Occipital lobe (tissue), 2 donors: ENCODE measurements around the gene ACYP2. TPM values are rescaled to one million over a fixed set of nuclear protein-coding genes. Genes with fewer than 3 reads are reported as not detected.
"Not testable (repeated sequence)": the region's sequence is repeated elsewhere in the genome, so short reads cannot be mapped to it uniquely, and the experiment has no call there.

Source experiments
- DNase-seq: peaks from one replicate; lab custom pipeline; 2025; lab: John Stamatoyannopoulos, UW
- total RNA-seq: library from RNA; depleted of rRNA; stranded (reverse); fragments of >200 nt; gene quantifications from one replicate; pipeline ENCODE4 v1.2.3, GENCODE V29; 2014

ACYP2 gene
- total RNA-seq, 1 donor from 2014 or later = 13.6 TPM

GRCh38 chr2:54262015-54262765 is 146.8 kb downstream of the ACYP2 start:
- no peak for DNase-seq

DNA sequence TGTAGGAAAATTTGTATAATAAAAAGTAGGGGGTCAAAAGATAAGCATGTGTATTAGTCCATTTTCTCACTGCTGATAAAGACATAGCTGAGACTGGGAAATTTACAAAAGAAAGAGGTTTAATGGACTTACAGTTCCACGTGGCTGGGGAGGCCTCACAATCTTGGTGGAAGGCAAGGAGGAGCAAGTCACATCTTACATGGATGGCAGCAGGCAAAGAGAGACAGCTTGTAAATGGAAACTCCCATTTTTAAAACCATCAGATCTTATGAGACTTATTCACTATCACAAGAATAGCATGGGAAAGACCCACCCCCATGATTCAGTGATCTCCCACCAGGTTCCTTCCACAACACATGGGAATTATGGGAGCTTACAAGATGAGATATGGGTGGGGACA is 149.7 kb downstream of the ACYP2 start:
- DNase-seq = not testable (repeated sequence)

DNA sequence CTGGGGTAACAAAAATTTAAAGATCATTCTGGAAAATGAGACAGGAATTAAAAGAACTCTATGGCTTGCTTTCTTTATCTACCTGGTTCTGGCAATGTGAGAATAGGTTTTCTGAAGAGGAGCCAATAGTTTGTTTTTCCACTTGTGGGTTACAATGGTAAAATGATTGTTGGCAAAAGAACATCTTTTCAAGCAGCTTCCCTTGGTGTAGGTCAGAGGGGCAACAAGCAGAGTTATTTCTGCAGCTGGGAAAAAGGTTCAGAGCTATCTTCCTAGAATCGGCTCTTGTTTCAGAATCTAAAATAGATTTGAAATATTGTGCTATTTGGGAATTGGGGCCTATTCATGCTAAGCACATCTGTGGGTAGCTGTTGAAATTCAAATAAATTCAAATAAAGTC is 152.2 kb downstream of the ACYP2 start:
- DNase-seq = no peak

GRCh38 chr2:54271189-54271588 is 155.8 kb downstream of the ACYP2 start:
- no peak for DNase-seq

- DNase-seq = no peak
Measured at GRCh38 chr2:54271843-54272627, 156.6 kb downstream of the ACYP2 start.

DNA sequence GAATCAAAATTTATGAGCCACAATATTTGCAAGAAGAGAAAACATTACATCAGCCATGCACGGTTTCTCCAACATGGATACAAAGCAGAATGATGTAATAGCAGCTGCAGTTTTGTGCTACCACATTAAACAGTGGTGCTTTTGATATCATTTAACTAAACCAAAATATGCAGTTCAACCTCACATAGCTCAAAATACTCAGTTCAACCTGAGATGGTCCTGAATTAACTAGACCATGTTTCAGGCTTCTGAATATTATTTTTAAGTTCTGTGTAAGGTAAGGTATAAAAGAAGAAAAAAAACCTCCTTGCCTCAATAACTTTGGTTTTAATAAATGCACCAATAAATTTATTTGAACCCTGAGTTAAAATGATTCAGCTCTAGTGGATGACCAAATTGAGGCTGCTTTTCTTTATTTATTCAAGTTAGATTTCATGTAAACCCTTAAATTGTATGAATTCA is 159.4 kb downstream of the ACYP2 start:
- DNase-seq = no peak

- DNase-seq = no peak
Measured at GRCh38 chr2:54275541-54275940, 160.1 kb downstream of the ACYP2 start.

DNA sequence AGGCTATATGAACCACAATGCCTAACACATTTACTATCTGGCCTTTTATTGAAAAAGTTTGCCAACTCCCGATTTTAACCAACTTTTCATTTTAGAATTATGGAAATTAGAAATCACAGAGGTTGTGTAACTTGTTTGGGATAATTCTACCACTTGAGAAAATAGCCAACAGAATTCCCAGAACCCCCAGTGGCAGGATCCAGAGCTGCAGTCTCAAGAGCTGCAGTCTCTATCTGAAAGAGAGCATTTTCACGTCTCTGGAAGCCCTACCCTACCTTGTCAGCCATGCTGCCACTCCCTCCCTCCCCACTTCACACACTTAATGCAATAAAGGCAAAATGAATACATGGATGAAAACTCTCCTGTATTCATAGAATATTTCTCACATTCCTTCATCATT is 164.0 kb downstream of the ACYP2 start:
- no peak for DNase-seq

DNA sequence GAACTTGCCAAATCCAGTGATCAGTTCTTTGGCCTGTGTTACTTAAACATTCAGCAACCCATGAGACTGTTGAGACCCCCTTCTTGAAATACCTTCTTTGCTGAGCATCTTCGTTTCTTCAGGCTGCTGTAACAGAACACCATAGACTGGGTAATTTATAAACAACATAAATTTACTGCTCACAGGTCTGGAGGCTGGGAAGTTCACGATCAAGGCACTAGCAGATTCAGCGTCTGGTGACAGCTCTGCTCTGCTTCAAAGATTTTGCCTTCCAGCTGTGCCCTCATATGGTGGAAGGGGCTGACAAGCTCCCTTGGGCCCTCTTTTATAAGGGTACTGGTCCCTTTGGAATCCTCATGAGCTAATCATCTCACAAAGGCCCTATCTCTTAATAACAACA is 169.4 kb downstream of the ACYP2 start:
- no peak for DNase-seq

DNA sequence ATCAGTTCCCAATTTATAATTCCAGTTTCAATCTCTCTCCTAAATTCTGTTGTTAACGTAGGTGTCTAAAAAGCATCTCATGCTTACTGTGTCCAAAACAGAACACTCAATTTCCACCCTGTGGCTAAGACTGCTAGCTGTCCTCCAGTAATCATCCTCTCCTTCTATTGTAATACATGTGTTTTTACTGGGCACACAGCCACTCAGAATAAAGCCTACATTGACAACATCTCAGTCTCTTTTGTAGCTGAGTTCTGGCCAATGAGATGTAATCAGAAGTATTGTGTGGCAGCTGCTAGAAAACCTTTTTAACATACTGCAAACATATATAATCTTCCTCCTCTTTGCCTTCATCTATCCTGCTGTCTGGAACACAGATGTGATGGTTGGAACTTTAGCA is 170.0 kb downstream of the ACYP2 start:
- DNase-seq = no peak

- DNase-seq = no peak
Measured at GRCh38 chr2:54287532-54287931, 172.1 kb downstream of the ACYP2 start.

GRCh38 chr2:54289917-54290316 is 174.5 kb downstream of the ACYP2 start:
- no peak for DNase-seq

DNA sequence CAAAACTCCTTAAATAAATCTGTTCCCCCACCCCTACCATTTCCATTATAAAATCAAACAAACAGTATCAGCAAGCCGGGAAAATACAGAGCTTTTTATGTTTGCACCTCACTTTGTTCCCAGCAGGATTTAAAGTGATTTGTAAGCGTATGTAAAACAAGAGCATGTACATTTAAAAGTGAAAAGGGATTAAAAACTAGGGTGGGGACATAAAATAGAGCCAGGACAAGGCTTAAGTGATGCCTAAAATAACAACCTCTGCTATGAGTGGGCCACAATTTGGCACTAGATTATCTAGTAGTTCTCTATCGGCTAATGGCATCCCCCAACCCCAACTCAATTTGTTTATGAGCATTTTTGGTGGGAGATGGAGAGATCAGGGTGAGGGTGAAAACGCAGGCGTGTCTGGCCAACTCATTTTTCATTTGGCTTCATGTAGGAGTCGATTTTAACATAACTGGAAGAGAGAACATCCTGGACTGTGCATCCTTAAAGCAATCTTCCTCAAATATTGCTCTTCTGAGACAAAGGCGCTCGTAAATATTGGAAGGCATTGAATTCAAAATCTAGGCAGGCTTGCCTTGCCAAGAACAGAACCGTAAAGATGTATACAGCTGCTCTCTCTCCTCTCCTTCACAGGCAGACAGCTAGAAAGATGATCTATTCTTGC is 175.1 kb downstream of the ACYP2 start:
- DNase-seq = no peak

DNA sequence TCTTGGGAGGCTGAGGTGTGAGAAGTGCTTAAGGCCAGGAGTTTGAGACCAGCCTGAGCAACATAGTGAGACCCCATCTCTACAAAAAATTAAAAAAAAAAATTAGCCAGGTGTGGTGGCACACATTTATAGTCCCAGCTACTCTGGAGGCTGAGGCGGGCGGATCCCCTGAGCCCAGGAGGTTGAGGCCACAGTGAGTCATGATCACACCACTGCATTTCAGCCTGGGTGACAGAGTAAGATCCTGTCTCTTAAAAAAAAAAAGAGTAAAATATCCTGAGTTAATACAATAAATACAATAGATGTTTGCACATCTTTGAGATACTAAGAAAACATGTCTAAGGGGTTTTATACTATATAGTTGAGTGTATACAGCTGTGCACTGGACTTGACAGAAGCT is 179.2 kb downstream of the ACYP2 start:
- DNase-seq = not testable (repeated sequence)

DNA sequence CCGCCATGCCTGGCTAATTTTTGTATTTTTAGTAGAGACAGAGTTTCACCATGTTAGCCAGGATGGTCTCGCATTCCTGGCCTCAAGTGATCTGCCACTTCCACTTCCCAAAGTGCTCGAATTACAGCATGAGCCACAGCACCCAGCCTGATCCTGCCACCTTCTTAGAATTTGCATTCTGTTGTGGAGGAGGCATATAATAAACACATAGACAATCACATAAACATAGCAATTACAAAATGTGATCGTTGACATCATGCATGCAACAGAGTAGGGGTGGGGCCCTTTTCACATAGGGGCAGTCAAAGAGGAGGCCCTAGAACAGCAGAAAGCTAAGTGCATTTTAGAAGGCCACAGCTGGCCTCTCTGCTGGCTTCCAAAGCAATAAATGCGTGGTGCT is 180.5 kb downstream of the ACYP2 start:
- no peak for DNase-seq

DNA sequence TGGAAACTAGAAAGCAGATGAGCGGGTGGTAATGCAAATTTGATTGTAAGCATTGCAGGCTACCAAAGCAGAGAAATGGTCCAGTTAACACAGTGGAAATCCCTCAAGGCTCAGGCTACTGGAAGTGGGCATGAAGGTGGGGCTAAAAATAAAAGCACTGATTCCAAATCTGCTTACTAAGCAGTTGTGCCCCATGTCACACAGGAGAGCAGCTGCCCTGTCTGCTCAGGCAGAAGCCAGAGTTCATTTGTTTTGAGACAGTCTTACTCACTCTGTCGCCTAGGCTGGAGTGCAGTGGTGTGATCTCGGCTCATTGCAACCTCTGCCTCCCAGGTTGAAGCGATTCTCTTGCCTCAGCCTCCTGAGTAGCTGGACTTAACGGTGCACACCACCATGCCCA is 183.1 kb downstream of the ACYP2 start:
- no peak for DNase-seq

- no peak for DNase-seq
Measured at GRCh38 chr2:54303631-54304030, 188.2 kb downstream of the ACYP2 start.

- DNase-seq = no peak
Measured at GRCh38 chr2:54306556-54306955, 191.1 kb downstream of the ACYP2 start.

GRCh38 chr2:54308186-54308585 is 192.8 kb downstream of the ACYP2 start:
- DNase-seq = no peak

DNA sequence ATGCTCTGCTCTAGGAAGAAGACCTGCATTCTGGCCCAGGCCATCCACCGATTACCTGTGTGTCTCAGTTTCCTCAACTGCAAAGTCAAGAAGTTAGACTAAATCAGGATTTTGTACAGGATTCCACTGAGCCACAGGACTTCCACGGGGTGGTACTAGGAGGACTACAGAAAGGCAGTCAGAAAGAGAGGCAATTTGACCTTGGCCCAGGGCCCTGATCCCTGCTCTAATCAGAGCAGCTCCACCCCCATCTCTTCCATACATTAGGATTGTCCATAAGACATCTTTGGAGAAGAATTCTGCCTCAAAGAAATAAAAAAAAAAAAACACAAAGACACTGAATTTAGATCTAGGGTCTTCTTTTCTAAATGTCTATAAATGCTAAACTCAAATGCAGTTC is 193.4 kb downstream of the ACYP2 start:
- DNase-seq = no peak

DNA sequence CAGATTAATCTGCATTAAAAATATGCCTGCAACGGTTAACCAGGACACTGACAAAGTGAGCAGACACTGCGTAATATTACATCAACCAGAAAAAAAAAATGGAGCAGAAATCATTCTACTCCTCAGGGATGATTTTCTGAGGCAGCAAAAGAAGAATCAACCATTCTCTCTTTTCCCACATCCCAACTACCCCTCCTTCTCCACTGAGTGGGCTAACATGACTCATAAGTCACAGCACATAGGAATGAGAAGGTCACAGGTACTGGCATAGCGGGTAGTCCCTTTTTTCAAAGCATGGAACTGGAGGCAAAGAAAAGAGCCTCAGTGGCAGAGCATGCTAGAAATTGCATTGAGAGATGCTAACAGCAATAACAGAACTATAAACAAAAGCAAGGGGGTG is 194.9 kb downstream of the ACYP2 start:
- DNase-seq = no peak

DNA sequence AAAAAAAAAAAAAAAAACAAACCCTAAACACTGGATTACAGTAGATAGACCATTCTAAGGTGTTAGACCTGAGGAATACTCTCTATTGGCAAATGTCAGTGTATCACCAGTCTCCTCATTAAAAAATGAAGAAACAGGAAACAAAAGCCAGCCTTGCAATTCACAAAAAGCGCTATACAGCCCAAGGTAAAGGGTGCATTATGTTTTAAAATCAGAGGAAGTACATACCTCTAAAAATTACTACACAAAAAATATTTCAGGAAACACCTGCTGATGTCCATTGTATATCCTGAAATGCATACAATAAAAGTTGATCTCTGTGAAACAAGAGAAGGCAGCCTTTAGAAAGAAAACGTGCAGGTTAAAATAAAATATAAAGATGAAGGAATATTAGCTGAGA is 195.5 kb downstream of the ACYP2 start:
- no peak for DNase-seq
